G401.6 (cell line): ENCODE results near the gene ADAMTSL1.

Source experiments
- FAIRE-seq: peaks from 2 replicates; lab custom pipeline; 2012; peaks lifted over from hg19 to GRCh38; lab: Jason Lieb, UNC

Gene ADAMTSL1

DNA sequence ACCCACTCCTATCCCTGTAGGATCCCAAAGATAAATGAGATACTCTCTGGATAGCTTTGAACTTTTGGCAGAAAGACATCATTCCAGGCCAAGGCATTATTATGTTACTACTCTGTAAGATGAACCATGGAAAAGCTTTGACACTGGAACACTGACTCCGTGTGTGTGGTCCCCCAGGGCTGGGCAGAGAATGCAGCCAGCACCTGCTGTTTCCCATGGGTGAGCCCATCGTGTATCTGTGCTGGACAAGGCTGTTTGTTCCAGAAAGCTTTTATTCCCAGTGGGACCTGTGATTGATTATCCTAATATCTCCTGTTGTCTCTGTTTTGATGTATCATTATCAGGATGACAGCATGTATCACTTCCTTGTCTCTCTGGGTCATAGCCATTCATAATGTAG is 304.2 kb downstream of the ADAMTSL1 start:
- FAIRE-seq, result no peak

DNA sequence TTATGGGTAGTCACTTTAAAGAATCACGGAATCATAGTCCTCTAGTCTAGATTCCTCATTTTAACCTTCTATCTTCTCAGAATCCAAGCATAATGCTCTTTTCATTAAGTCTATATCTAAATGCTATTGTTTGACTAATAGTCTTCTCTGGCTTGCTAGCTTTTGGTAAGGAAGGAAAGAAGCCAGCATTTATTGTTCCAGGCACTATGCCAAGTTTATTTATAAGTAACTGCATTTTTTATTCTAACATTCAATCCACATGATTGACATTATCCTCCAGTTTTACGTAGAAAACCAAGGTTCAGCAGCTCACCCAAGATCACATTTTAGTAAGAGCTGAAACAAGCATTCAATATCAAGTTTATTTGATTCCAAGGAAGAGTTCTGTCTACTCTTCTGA is 304.9 kb downstream of the ADAMTSL1 start:
- no peak for FAIRE-seq

DNA sequence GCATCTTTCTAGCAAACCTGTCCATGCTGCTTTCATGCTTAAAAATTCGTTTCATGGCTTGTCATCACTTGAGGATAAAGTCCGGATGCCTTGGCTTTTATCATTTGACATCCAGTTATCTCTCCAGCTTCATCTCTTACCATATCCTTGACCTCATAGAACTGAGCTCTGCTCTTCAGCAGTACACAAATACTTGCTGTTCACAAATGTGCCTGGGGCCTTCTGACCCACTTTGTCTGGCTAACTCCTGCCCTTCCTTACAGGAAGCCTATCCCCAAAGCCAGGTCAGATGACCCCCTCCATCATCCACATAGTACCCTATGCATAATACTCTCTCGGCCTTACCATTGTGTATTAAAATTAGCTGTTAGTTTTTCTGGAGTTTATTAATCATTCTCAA is 310.0 kb downstream of the ADAMTSL1 start:
- FAIRE-seq, result no peak

DNA sequence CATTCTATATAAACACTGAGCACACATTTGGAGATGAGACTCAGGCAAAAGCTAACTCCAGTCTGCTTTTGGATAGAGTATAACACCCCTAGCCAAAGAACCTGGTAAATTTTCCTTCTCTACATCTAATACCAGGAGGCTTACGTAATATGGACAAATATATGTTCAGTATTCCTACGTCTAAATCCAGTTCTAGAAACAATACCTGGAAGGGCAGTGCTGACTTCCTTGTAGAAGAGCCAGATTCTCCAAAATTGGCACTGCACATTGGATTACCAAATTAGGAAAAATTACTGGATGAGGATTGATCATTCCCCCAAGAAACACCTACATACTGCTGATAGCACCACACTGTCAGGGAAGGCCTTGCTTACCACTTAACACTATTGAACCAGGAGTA is 311.7 kb downstream of the ADAMTSL1 start:
- FAIRE-seq, result no peak

DNA sequence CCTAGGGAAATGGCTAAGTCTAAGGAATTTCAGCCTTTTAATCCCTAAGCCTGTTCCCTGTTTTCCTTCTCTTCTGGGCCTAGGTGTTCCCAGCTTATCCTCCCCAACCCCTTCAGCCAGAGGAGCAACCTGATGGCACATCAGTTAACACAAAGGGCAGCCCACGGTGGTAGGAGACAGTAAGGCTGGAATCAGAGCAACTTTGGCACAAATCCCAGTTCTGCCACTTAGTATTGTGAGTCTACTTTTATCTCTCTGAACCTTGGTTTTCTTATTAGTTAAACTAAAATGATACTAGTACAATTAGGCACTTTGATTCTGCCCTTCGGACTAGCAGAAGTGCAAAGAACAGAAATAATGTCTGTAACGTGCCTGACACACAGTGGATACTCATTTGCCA is 312.2 kb downstream of the ADAMTSL1 start:
- no peak for FAIRE-seq

DNA sequence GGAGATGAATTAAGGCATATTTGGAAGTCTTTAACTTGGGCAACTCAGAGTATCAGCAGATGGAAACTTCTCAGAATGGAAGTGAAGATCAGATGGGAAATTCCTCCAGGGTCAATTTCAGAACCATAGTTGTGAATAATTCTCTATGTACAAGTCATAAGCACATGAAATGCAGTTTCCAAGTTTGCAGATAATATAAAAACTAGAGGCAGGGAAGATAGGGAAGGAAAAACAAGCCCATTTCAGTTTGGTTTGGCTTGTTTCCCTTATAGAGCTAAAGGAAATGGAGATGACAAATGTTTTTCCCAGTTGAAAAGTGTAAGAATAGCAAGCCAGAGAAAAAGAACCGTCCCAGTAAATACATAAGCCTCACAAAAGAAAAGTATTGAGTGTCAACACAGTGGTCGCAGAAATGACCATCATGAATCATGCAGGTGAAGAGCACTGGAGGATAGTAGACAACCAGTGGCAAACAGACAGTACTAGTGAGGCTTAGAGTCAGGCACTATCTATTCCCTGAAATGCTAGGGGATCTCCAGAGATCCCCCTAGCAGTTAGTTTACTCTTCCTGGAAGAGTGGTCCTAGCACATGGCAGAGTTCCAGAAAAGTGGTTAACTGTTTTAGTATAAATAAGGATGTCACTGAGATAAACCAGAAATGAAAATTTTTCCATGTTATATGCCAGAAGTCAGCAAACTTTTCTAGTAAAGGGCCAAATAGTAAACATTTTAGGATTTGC is 313.1 kb downstream of the ADAMTSL1 start:
- FAIRE-seq, result no peak

DNA sequence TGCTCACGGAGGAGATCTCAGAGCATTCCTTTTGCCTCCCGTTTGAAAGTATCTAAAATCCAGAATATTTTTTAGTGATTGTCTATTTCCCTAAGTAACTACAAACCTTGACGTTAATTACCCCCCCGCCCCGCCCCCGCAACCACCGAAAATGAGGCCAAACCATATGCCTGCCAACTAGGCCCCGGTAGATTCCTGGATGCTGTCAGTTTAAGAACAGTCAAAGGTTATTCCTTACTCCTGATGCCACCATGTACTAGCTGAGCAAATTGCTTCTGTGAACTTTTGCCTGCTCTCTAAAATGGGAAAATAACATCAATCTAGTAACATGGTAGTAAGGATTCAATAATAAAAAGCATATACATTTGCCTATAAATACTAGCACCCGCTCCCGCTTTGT is 314.3 kb downstream of the ADAMTSL1 start:
- no peak for FAIRE-seq

DNA sequence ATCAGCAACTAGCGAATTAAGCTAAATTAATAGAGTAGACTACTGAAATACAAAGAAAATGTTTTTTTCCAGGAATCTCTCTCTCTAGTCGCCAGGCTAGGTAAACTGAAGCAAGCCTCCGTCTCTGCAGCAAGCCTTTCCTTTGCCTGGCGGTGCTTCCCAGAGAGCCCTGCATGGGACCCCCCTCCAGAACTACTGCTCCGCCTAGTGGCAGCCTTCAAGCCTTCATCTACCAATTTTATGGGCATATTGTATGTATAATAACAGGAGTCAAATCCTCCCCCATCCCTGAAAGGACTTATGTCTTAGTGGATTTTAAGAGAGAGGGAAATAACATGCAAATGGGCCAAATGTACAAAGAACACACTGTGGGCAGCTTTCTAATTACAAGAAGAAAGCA is 317.1 kb downstream of the ADAMTSL1 start:
- FAIRE-seq, result no peak

DNA sequence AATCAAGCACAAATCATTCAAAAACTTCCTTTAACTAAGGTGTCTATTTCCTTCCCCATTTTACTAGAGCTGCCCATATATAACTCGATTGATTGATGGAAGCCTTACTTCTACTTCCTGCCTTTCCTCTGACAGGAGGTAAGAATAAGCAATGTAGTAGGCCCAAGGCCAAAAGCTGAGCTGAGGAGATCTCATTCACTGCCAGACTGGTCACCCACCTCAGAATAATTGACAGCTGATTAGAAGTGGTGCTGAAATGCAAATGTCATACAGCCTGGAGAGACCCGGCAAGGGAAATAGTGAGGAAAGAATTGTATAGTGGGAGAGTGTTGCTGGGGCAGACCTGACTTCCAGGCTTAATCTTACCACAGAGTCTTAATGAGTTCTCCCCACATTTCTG is 319.2 kb downstream of the ADAMTSL1 start:
- FAIRE-seq, result no peak

DNA sequence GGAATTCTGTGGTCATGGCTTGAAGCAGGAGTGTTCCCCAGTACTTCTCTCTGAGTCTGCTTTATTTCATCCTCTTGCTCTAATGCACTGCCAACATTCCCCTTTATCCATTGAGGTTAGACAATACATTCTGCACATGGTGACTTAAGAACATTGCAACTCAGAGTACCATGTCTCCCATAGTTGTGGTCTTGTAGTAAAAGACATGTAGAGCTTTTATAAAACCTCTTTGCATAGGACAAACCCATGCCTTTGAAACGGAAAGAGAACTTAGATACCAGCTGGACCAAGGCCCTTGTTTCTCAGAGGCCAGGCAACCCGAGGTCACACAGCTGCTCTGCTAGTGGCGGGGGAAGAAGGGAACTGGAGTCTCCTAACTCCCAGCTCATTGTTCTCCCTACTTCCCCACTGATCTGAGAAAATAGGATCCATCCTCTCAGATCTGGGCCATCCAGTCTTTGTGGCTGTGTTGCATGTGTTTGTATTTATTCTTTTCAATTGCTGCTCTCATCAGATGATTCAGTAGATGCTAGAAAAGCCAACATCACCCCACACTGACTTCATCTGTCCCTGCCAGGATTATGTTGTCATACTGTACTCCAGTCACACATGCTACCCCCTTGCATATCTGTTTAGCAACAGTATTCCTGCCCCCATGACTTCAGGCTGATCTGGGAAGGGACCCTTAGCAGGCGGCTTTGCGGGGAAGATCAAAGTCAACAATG is 322.2 kb downstream of the ADAMTSL1 start:
- no peak for FAIRE-seq

DNA sequence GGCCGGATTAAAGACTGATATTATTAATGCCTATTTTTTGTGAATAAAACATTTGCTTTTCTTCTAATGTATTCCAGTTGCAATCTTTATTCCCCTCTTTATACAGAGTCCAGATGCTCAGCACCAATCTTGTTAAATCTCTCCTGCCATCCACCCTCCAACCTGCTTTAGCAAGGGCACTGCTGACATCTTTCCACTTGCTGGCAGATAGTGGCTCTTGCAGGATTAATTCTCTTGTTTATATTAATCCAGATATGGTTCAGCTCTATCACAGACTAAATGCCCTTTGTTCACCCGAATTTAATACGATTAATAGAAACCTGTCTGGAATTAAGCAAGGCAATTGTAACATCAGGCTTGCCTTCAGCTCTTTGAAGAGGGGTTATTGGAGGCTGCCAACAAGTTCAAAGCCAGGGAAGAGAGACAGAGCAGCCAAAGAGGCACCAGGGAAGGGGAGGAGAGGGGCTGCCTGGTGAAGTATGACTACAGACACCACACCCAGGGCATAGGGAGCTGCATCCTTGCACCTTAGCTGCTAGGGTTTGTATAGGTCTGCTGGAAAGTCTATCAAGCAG is 322.8 kb downstream of the ADAMTSL1 start:
- no peak for FAIRE-seq

DNA sequence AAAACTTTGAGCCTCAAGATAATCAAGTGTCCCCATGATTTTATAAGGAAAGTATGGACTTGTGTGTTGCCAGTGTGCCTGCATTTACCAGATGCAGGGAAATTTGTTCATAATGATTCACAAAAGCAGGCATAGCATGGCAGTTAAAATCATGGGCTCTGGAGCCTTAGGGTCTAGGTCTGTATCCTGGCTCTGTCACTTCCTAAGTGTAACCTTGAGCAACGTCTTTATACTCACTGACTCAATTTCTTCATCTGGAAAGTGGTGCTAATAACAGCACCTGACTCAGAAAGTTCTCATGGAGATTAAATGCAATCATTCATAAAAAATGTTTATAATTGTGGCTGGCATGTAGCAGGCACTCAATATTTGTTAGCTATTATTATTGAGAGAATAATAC is 324.2 kb downstream of the ADAMTSL1 start:
- FAIRE-seq, result no peak

DNA sequence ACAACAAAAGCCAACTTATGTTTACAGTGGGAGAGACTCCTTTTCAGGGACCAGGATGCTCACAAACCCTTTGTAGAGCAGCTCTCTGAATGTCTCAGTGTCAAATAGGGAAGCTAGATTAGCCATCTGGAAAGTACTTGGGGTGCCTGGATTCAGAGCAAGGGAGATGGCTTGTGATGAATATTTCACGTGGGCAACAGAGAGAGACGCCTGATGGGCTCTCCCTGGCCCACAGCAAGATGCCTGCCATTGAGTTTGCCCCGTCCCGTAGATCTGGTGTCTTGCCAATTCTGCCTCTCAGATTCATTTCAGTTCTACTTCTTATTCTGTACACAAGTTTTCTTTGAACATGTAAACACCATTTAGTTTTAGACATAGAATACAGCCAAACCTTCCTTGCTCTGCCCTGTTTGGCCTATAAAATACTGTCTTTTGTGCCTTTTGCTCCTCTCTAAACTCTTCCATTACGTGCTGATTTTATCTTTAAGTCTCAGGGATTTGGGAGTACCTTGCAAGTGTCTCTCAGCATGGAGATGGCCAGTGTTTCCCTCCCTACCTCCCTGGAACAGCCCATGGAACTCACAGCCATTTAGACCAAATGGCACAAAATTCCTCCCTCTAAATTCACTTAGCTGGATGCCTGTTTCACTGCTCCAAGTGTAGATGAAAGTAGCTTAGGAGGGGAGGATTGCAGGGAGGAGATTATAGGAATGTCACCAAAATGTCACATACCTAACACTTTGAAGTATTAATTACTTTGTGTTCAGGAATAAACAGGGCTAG is 324.7 kb downstream of the ADAMTSL1 start:
- no peak for FAIRE-seq

DNA sequence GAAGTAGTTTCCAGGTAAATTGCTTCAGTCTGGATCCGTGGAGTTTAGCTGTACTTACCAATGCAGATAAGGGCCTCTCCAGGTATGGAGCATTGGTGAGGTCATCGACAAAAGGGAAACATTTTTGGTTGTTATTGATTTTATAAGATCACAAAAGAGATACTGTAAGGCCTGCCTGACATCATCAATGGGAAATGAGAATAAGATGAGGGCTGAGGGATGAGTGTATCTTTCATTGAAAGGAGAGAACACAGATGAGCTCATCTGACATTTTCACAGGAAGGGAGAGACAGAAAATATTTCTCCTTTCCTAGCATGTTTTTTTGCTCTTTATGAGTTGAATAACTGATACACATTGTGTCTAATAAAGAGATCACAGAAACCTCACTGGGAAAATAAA is 325.5 kb downstream of the ADAMTSL1 start:
- FAIRE-seq, result no peak

DNA sequence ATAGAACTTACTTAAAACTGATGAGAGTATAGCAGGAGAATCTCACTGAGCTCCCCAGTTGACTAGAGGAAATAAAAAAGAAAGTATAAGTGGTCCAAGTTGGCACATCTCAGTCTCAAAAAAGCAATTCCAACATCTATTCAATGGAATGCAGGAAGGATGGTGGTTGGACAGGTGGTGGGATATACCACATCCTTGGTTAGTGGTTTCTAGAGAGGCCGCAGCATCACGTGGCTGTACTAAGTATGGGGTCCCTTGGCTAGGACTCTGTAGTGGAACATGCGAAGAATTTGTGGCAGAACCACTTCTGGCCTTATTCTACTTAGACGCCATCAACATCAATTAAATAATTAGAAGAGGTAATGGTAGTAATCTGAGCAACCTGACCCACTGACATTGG is 326.6 kb downstream of the ADAMTSL1 start:
- no peak for FAIRE-seq

DNA sequence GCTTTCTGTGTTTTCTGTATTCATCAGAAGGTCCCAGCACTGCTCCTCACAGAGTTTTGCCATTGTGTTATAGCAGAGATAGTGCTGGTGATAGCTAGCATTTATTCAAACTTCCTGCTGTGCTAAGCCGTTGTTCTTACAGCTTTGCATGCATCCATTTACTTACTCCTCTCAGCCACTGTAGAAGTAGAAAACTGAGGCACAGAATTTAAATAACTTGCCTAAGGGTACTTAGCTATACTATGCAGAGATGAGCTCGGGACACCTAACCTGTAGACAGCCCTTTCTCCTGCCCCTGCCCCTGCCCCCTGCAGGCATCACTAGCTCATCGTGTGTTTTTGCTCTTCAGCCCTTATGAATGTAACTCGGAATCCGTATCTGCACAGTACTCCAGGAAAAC is 331.4 kb downstream of the ADAMTSL1 start:
- FAIRE-seq, result no peak

DNA sequence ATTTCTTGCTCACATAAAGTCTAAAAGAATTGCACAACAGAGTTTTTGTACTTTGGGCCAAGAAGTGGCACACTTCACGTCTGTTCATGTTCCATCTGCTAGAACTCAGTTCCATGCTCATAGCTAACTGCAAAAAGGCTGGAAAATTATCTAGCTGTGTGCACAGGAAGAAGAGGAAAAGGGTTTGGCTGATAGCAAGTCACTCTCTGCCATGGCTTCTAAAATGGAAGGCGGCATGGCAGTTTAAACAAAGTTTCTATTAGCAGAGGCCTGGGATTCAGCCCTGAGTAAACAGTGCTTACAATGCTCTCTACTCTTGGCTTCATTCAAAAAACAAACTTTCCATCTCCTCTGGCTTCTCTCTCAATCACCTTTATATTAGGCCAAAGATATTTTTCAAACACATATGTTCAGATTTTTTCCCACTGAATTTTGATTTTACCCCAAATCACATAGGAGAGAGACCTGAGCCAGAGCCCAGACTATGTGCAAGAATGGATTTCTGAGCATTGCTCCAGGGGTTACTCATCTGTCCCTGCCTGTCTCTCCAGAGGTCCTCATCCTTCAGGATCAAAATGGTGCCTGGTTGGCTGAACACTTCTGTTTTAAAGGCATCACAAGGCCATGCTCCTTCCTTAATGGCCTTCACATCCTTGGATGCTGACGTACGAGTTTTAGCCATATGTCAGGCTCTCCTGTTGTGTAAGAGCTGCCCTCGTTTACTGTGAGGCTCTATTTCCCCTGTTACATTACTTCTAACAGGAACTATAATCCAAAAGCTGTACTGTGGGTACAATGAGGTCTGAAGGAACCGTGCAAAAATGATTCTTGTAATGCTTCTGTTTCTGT is 332.5 kb downstream of the ADAMTSL1 start:
- FAIRE-seq, result no peak

DNA sequence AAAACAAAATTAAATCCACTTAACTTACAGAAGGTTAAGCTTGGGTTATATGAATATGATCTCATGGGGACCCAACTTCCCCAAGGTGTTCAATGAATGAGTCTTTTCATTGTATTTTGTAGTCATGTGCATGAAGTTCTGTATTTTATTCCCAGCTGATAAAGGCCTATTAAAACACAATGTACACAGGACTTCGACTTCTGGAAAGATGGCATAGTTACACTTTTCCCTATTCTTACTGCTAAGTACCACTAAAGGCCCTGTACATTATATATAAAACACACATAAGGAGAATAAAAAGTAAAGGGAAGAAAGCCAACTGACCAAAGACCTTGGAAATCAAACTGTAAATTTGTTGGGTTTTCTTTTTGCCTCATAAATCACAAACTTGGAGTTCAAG is 336.6 kb downstream of the ADAMTSL1 start:
- no peak for FAIRE-seq

DNA sequence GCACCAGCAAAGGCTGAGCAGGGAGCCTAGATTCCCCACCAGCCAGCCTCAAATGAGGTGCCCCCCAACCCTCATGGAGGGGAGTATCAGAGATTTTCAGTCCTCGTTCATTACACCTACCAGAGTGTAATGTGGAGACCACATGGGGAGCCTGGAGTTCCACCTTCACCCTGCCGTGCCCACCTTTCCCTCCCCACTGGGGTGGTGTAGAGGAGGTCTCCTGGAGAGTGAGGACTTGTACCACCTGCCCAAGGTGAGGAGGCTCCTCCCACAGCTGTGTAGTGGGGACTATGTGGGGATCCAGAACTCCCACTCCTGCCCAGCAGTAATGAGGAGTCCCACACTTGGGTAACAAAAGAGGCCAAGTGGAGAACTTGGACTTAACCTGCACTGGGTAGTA is 337.2 kb downstream of the ADAMTSL1 start:
- FAIRE-seq, result no peak

DNA sequence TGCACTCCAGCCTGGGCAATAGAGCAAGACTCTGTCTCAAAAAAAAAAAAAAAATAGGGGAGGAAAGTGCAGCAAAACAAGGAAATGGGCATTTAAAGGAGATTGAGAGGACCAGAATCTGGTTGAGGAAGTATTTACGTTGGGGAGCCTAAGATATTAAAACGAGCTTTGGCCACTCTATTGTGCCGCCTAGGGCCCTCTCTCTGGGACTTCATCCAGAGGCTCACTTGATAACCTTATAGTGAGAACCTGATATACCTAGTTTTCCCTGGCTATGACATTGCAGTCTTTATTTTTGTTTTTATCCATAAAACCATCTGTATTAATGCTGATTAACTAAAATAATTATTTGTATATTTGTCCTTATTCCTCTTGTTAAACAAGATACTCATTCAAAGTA is 345.5 kb downstream of the ADAMTSL1 start:
- no peak for FAIRE-seq

DNA sequence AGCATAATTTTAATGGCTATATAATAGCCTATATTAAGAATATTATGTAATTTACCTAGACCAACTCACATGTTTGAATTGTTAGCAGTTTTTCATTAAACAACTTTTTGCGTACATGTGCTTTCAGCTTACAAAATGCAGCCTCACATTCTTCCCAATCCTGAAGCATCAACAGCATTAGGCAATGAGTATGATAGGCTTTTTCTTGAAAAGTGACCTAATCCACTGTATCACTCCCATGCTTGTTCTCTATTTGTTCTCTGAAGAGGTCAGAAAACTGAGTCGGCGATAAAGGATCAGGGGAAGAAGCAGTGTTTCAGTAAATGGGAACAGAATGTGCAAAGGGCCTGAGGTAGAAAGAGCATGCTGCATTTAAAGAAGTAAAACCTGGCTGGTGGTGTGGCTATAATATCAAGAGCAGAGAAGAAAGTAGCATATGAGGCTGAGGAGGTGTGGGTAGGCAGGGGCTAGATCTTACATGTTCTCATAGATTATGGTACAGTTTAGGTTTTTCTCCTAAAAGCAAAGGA is 346.7 kb downstream of the ADAMTSL1 start:
- no peak for FAIRE-seq

DNA sequence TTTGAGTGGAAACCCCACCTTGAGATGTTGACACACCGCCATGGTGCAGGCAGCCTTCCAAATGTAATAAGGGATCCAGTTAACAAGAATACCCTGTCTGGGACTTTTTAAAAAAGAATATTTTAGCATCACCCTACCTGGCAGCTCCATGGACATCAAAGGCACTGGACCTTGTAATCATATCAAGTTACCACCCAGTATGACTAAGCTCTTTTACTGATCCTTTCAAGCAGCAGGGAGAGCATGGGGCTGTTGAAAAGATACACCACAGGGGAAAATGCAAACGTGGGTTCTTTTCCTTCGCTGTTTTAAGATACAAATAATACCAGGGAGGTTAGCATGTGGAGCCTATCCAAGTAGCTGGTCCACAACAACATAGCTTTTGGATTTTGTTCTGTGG is 347.8 kb downstream of the ADAMTSL1 start:
- no peak for FAIRE-seq
